Activated T-helper 9 cell treated with anti-CD3 and anti-CD28 coated beads, Interleukin-2, amount 50 U/mL, for 16 hours (primary cell): ENCODE results near the gene HNRNPM.
A peak's percentile ranks its signal among the peaks of the same experiment; 100 is the strongest.
"Not testable (repeated sequence)": the region's sequence is repeated elsewhere in the genome, so short reads cannot be mapped to it uniquely, and the experiment has no call there.

Experiments
- DNase-seq: peaks from one replicate; pipeline ENCODE4 v3.0.0-alpha.2; 2020; ENCODE audit warnings: low read depth

HNRNPM gene

GRCh38 chr19:8444677-8445487, at the start of gene HNRNPM:
HNRNPM (plus strand) TSS chr19:8444975; CDS start chr19:8444999, 24 bp downstream.
- DNase-seq = peak; percentile 100

GRCh38 chr19:8395621-8396082, 49.1 kb upstream of the HNRNPM start:
- no peak for DNase-seq

GRCh38 chr19:8396185-8396562, 48.6 kb upstream of the HNRNPM start:
- DNase-seq = no peak

- DNase-seq = peak; percentile 47
Measured at GRCh38 chr19:8396563-8397203, 48.1 kb upstream of the HNRNPM start.

GRCh38 chr19:8397271-8397670, 47.5 kb upstream of the HNRNPM start:
- DNase-seq = no peak

- DNase-seq = no peak
Measured at GRCh38 chr19:8397746-8398310, 46.9 kb upstream of the HNRNPM start.

- DNase-seq = no peak
Measured at GRCh38 chr19:8398311-8398771, 46.4 kb upstream of the HNRNPM start.

GRCh38 chr19:8399681-8400188, 45.0 kb upstream of the HNRNPM start:
- DNase-seq = no peak

GRCh38 chr19:8401981-8402411, 42.8 kb upstream of the HNRNPM start:
- no peak for DNase-seq

- DNase-seq = no peak
Measured at GRCh38 chr19:8403098-8403819, 41.5 kb upstream of the HNRNPM start.

- no peak for DNase-seq
Measured at GRCh38 chr19:8403820-8404109, 41.0 kb upstream of the HNRNPM start.

GRCh38 chr19:8404391-8405151, 40.2 kb upstream of the HNRNPM start:
- DNase-seq = no peak

GRCh38 chr19:8410718-8411117, 34.1 kb upstream of the HNRNPM start:
- DNase-seq = not testable (repeated sequence)

- DNase-seq = peak; percentile 92
Measured at GRCh38 chr19:8412783-8413628, 31.8 kb upstream of the HNRNPM start, which contains the start of gene MARCHF2. MARCHF2 (plus strand) TSS chr19:8413305; CDS start chr19:8421841, 8,536 bp downstream.

- no peak for DNase-seq
Measured at GRCh38 chr19:8413629-8413995, 31.2 kb upstream of the HNRNPM start.

- DNase-seq = no peak
Measured at GRCh38 chr19:8416796-8417195, 28.0 kb upstream of the HNRNPM start.

GRCh38 chr19:8421484-8422461, 23.0 kb upstream of the HNRNPM start:
- no peak for DNase-seq

- no peak for DNase-seq
Measured at GRCh38 chr19:8423817-8424223, 21.0 kb upstream of the HNRNPM start.

- not testable (repeated sequence) for DNase-seq
Measured at GRCh38 chr19:8425331-8425730, 19.4 kb upstream of the HNRNPM start.
